Measurements from ENCODE around the gene NPSR1. TPM values are rescaled to one million over a fixed set of nuclear protein-coding genes. Genes with fewer than 3 reads are reported as not detected.

NPSR1 gene
- total and polyA plus RNA-seq, 9 of the 15 experiments (the other 6 are each of a cell fraction or from before 2014, with no cell fraction given), result not detected

DNA sequence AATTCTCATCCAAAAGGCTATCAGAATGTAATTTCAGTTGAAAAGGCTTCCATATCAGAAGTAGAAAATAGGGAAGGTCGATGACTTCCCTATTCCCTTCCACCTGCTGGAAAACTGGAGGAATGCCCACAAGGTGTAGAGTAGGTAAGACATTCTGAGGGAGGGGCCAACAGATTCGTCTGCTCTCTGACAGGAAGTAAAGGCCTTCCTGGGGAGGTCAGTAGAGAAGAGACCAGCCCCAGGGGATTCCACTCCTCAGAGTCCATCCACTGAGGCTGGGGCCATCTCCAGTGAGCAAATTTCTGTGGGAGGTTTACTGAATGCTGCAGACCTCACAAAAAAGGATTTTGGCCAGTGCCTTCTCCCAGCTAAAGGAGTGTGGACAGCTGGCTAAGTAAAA is 19.5 kb downstream of the NPSR1 start:
- intact Hi-C loops (cut with micrococcal nuclease), result loop anchor here (5.0 to 10.0 kb wide), 2 partner anchors 225 to 357 kb away; partner anchors contain the start of gene DPY19L1
- no peak overlapping the region for H3K4me3 ChIP-seq
- no peak for ATAC-seq

More for the DNA sequence above, 19.5 kb downstream of the NPSR1 start:
- H3K9me1 ChIP-seq (ENCODE audit: control insufficient read depth, insufficient read depth, low read length), result no peaks in the 10 kb centered on the region
- no peaks in the 10 kb centered on the region for H3K79me2 ChIP-seq (ENCODE audit: control insufficient read depth, insufficient read depth, low read length)
- no peaks in the 10 kb centered on the region for H3K27me3 ChIP-seq (ENCODE audit: control insufficient read depth in 2 of 2, insufficient read depth in 2 of 2, low read length in 2 of 2)
- H3K27ac ChIP-seq (ENCODE audit: extremely low read depth, low read depth, low read length), result no peak overlapping the region
- no peaks in the 10 kb centered on the region for H4K20me1 ChIP-seq (replicated peaks; ENCODE audit: control insufficient read depth, insufficient read depth, low read length)
- TF ChIP-seq HDAC8 (tag; IDR thresholded peaks at IDR 0.05) (no peak), TRIM28 (IDR thresholded peaks at IDR 0.05) (no peak), PTBP1 (IDR thresholded peaks at IDR 0.05; ENCODE audit: low read depth, low read length) (no peak), MCM7 (IDR thresholded peaks at IDR 0.05) (no peak)
- TF ChIP-seq, protein P1, sequence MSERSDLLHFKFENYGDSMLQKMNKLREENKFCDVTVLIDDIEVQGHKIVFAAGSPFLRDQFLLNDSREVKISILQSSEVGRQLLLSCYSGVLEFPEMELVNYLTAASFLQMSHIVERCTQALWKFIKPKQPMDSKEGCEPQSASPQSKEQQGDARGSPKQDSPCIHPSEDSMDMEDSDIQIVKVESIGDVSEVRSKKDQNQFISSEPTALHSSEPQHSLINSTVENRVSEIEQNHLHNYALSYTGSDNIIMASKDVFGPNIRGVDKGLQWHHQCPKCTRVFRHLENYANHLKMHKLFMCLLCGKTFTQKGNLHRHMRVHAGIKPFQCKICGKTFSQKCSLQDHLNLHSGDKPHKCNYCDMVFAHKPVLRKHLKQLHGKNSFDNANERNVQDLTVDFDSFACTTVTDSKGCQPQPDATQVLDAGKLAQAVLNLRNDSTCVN (CRISPR knock-in tag; IDR thresholded peaks at IDR 0.05), result no peak
- TF ChIP-seq, protein P2, sequence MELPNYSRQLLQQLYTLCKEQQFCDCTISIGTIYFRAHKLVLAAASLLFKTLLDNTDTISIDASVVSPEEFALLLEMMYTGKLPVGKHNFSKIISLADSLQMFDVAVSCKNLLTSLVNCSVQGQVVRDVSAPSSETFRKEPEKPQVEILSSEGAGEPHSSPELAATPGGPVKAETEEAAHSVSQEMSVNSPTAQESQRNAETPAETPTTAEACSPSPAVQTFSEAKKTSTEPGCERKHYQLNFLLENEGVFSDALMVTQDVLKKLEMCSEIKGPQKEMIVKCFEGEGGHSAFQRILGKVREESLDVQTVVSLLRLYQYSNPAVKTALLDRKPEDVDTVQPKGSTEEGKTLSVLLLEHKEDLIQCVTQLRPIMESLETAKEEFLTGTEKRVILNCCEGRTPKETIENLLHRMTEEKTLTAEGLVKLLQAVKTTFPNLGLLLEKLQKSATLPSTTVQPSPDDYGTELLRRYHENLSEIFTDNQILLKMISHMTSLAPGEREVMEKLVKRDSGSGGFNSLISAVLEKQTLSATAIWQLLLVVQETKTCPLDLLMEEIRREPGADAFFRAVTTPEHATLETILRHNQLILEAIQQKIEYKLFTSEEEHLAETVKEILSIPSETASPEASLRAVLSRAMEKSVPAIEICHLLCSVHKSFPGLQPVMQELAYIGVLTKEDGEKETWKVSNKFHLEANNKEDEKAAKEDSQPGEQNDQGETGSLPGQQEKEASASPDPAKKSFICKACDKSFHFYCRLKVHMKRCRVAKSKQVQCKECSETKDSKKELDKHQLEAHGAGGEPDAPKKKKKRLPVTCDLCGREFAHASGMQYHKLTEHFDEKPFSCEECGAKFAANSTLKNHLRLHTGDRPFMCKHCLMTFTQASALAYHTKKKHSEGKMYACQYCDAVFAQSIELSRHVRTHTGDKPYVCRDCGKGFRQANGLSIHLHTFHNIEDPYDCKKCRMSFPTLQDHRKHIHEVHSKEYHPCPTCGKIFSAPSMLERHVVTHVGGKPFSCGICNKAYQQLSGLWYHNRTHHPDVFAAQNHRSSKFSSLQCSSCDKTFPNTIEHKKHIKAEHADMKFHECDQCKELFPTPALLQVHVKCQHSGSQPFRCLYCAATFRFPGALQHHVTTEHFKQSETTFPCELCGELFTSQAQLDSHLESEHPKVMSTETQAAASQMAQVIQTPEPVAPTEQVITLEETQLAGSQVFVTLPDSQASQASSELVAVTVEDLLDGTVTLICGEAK (IDR thresholded peaks at IDR 0.05), result no peak
- TF ChIP-seq, protein P2 (CRISPR knock-in tag; IDR thresholded peaks at IDR 0.05), result no peak
- BruUV-seq (replicated peaks), result no TSS peak
- H3K4me2 ChIP-seq (ENCODE audit: insufficient read depth, low read length), result no peak overlapping the region
- DNase-seq (ENCODE audit: extremely low read depth in 1 of 4, low spot score in 3 of 4), result no peak
- no peak for FAIRE-seq
- no peak overlapping the region for H3K9ac ChIP-seq (ENCODE audit: insufficient read depth in 1 of 2, low read depth in 2 of 2, low read length in 2 of 2)
- H3K36me3 ChIP-seq (ENCODE audit: control insufficient read depth, insufficient read depth, low read length), result no peaks in the 10 kb centered on the region
- ChIA-PET POLR2A (interaction anchor here (0.5 kb wide), 1 partner anchor 51 kb away, joined by 3 read pairs; no protein-coding TSS in a partner anchor), CTCF (ENCODE audit: low intra/inter-chr PET ratio) (no interaction called here)
- 0% methylated on average over 2 of the region's 2 CpGs for WGBS (ENCODE audit: insufficient coverage, low coverage, missing lambda C conversion rate)
- no peaks in the 10 kb centered on the region for H3K4me1 ChIP-seq (replicated peaks in 1 of 2; ENCODE audit: control insufficient read depth in 2 of 2, insufficient read depth in 2 of 2, low read length in 2 of 2)
- H3K9me3 ChIP-seq (replicated peaks; ENCODE audit: control insufficient read depth, insufficient read depth, low read depth, low read length), result no peaks in the 10 kb centered on the region
- in situ Hi-C loops (cut with MboI), result no loop called here
- H2AFZ ChIP-seq (ENCODE audit: low read depth, low read length), result no peak overlapping the region

Measured in K562 (cell line).